ENCODE data around the gene LONP2. TPM values are rescaled to one million over a fixed set of nuclear protein-coding genes. Genes with fewer than 3 reads are reported as not detected.
"Not testable (repeated sequence)": the region's sequence is repeated elsewhere in the genome, so short reads cannot be mapped to it uniquely, and the experiment has no call there.

The LONP2 gene
- total and polyA plus RNA-seq, 10 donors = 20.1 to 75.4 (median 54.1) TPM

DNA sequence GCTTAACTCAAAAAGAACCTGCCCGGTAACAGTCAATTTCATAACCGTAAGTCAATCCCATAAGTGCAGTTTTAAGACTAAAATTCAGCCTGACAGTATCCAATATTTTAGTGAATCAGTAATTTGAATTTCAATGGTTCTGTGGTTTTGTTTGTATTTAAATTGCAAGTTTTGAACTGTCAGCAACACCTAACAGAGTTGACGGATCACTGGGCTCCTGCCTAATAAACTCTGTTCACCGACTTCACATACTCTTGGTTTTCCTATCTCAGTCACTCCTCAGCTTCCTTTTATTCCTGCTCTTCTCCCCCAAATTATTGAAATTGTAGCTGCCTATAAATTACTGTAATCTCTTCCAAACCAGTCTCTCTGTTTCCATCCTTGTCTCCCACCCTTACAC, 128.6 kb downstream of the LONP2 start:
- no peaks in the 10 kb centered on the region for H3K9me3 ChIP-seq
- 90 to 97% (median 94%) methylated on average over 4 of the region's 4 CpGs for WGBS, 5 donors
- no peaks in the 10 kb centered on the region for H3K36me3 ChIP-seq
- no peak for TF ChIP-seq POLR2AphosphoS5 (IDR thresholded peaks at IDR 0.05)
- TF ChIP-seq, protein P1, sequence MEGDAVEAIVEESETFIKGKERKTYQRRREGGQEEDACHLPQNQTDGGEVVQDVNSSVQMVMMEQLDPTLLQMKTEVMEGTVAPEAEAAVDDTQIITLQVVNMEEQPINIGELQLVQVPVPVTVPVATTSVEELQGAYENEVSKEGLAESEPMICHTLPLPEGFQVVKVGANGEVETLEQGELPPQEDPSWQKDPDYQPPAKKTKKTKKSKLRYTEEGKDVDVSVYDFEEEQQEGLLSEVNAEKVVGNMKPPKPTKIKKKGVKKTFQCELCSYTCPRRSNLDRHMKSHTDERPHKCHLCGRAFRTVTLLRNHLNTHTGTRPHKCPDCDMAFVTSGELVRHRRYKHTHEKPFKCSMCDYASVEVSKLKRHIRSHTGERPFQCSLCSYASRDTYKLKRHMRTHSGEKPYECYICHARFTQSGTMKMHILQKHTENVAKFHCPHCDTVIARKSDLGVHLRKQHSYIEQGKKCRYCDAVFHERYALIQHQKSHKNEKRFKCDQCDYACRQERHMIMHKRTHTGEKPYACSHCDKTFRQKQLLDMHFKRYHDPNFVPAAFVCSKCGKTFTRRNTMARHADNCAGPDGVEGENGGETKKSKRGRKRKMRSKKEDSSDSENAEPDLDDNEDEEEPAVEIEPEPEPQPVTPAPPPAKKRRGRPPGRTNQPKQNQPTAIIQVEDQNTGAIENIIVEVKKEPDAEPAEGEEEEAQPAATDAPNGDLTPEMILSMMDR (IDR thresholded peaks at IDR 0.05 in 8 of 11, conservative IDR thresholded peaks at IDR 0.05 in 3 of 11) = no peak
- H3K4me3 ChIP-seq = no peak overlapping the region
- H3K27ac ChIP-seq = no peak overlapping the region
- peaks cover 8 to 96% (median 57%) of the 10 kb centered on the region in 6 donors for H3K4me1 ChIP-seq
- intact Hi-C loops (cut with DNase I; ENCODE audit: low total_unique reads) = no loop called here
- no peak for DNase-seq
- no peaks in the 10 kb centered on the region for H3K27me3 ChIP-seq (replicated peaks in 1 of 7)

DNA sequence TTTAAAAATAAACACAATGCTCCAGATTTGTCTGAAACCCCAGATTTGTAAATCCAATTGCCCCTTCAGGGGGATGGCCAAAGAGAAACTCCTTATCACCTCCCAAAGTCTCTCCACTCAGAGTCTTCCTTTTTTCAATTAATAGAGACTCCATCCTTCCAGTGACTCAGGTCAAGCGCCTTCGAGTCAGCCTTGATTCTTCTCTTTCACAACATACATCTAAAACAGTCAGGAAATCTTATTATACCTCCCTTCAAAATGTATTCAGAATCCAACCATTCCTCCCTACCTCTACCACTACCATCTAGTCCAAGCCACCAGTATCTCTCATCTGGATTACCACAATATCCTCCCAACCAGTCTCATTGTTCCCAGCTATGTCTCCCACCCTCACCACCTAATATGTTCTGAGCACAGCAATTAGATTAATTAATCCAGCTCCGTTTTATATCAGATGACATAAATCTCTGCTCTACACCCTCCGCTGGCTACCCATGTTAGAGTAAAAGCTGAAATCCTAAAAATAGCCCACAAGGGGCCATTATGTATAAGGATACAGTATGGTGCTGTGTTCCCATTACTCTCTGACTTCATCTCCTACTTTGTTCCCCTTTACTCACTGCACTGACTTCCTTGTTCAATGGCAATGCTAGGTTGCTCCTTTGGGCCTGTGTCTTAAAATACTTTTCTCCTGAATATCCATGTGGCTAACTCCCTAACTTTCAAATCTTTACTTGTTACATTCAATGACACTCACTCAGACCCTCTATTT, 129.3 kb downstream of the LONP2 start:
- no peaks in the 10 kb centered on the region for H3K27me3 ChIP-seq (replicated peaks in 1 of 7)
- 84 to 91% (median 88%) methylated on average over 4 of the region's 4 CpGs for WGBS, 5 donors
- TF ChIP-seq POLR2A (IDR thresholded peaks at IDR 0.05) (no peak), POLR2AphosphoS5 (IDR thresholded peaks at IDR 0.05) (no peak)
- TF ChIP-seq, protein P1 (IDR thresholded peaks at IDR 0.05 in 8 of 11, conservative IDR thresholded peaks at IDR 0.05 in 3 of 11) = no peak
- no peaks in the 10 kb centered on the region for H3K9me3 ChIP-seq
- H3K4me3 ChIP-seq = no peak overlapping the region
- intact Hi-C loops (cut with DNase I; ENCODE audit: low total_unique reads) = no loop called here
- peak overlapping the region in 2 of 8 donors; percentile 12 to 38 for H3K27ac ChIP-seq
- peaks cover 13 to 96% (median 64%) of the 10 kb centered on the region in 6 donors for H3K4me1 ChIP-seq
- no peak for DNase-seq
- no peaks in the 10 kb centered on the region for H3K36me3 ChIP-seq

DNA sequence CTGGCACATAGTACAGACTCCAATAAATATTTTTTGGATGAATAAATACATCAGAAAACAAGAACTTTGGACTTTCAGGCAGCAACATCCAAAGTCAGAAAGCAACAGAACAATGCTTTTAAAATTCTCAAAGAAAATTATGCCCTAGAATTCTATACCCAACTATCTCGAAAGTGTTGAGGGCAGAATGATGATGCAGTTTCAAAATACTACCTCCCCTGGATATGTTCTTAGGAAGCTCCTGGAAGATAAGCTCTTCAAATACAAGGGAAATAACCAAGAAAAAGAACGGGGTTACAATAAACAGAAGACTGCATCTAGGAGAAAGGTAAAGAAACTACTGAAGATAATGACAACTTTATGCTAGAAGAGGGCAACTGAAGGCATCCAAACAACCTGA, 130.2 kb downstream of the LONP2 start:
- Histone ChIP-seq H3K4me3 (no peak overlapping the region), H3K36me3 (no peaks in the 10 kb centered on the region), H3K27ac (peak overlapping the region in 1 of 8 donors; percentile 12), H3K9me3 (no peaks in the 10 kb centered on the region), H3K4me1 (peaks cover 21 to 100% (median 72%) of the 10 kb centered on the region in 6 donors), H3K27me3 (replicated peaks in 1 of 7) (no peaks in the 10 kb centered on the region)
- intact Hi-C loops (cut with DNase I; ENCODE audit: low total_unique reads) = no loop called here
- no peak for DNase-seq
- TF ChIP-seq POLR2A (IDR thresholded peaks at IDR 0.05) (no peak), POLR2AphosphoS5 (IDR thresholded peaks at IDR 0.05) (no peak)
- TF ChIP-seq, protein P1 (IDR thresholded peaks at IDR 0.05 in 8 of 11, conservative IDR thresholded peaks at IDR 0.05 in 3 of 11) = no peak
- WGBS, 5 donors = 69 to 80% (median 71%) methylated on average over 2 of the region's 2 CpGs

DNA sequence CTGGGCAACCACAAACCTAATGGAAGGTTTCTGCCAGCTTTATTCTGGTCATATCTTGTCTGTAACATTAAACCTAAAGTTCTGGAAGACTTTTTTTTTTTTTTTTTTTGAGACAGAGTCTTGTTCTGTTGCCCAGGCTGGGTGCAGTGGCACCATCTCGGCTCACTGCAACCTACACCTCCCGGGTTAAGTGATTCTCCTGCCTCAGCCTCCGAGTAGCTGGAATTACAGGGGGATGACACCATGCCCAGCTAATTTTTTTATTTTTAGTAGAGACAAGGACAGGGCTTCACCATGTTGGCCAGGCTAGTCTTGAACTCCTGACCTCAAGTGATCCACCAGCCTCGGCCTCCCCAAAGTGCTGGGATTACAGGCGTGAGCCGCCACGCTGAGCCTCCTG, 133.2 kb downstream of the LONP2 start:
- H3K4me3 ChIP-seq; DNase-seq; H3K27me3 ChIP-seq (replicated peaks in 1 of 7); H3K9me3 ChIP-seq; intact Hi-C loops (cut with DNase I; ENCODE audit: low total_unique reads); H3K36me3 ChIP-seq: not testable (repeated sequence)
- Histone ChIP-seq H3K4me1 (peaks cover 22 to 100% (median 90%) of the 10 kb centered on the region in 6 donors), H3K27ac (peak overlapping the region in 1 of 8 donors; percentile 79)
- WGBS, 5 donors = 92 to 97% (median 94%) methylated on average over 7 of the region's 7 CpGs

Measured in spleen (tissue), 11 donors.